OCI-LY3 (cell line): Measurements from ENCODE around the gene C2orf42.
"Not testable (repeated sequence)": the region's sequence is repeated elsewhere in the genome, so short reads cannot be mapped to it uniquely, and the experiment has no call there.

Experiments
- H2AFZ ChIP-seq: fragments of 200-600, 300-600 bp; shearing (Covaris generic); 2 replicates; pipeline ENCODE4 v1.6.0; 2014; ENCODE audit warnings: antibody characterized with exemption, low read depth, low read length
- H3K27ac ChIP-seq: fragments of 200-600, 300-600 bp; sonication (generic); 2 replicates; pipeline ENCODE4 v1.5.1; 2014; ENCODE audit warnings: mild to moderate bottlenecking, low read length, moderate library complexity, mixed read lengths
- H3K27me3 ChIP-seq: fragments of 200-600, 300-600 bp; sonication (generic); 2 replicates; pipeline ENCODE4 v1.6.1; 2014; ENCODE audit warnings: low read depth, low read length, mixed read lengths
- H3K36me3 ChIP-seq: fragments of 200-600, 300-600 bp; sonication (generic); replicated peaks from 2 replicates; pipeline ENCODE3; 2014; ENCODE audit warnings: low read depth, low read length, mixed read lengths
- H3K4me1 ChIP-seq: fragments of 300-600, 200-600 bp; sonication (generic); 2 replicates; pipeline ENCODE4 v1.6.1; 2014; ENCODE audit warnings: low read length, mixed read lengths
- H3K4me2 ChIP-seq: fragments of 200-600, 300-600 bp; sonication (generic); 2 replicates; pipeline ENCODE4 v1.6.1; 2014; ENCODE audit warnings: low read length, mixed read lengths
- H3K4me3 ChIP-seq: fragments of 300-600, 200-600 bp; sonication (generic); 2 replicates; pipeline ENCODE4 v1.5.1; 2014; ENCODE audit warnings: antibody characterized with exemption, mild to moderate bottlenecking, low read length, moderate library complexity
- H3K79me2 ChIP-seq: fragments of 300-600, 200-600 bp; shearing (Covaris generic); 2 replicates; pipeline ENCODE4 v1.6.1; 2014; ENCODE audit warnings: mild to moderate bottlenecking, low read length, mixed read lengths
- H3K9ac ChIP-seq: fragments of 300-600, 200-600 bp; shearing (Covaris generic); 2 replicates; pipeline ENCODE4 v1.6.0; 2014; ENCODE audit warnings: mild to moderate bottlenecking, low read length, moderate library complexity
- H3K9me3 ChIP-seq: fragments of 200-600, 300-600 bp; shearing (Covaris generic); 2 replicates; pipeline ENCODE4 v1.6.1; 2014; ENCODE audit warnings: low read length, mixed read lengths; ENCODE audit not compliant: insufficient read depth
- H4K20me1 ChIP-seq: fragments of 200-600, 300-600 bp; sonication (generic); 2 replicates; pipeline ENCODE4 v1.6.1; 2016; ENCODE audit warnings: low read length, mixed read lengths; ENCODE audit not compliant: insufficient read depth
- CTCF ChIP-seq: fragments of 200-600, 300-600 bp; sonication (generic); IDR thresholded peaks from 2 replicates; pipeline ENCODE4 v1.5.1; 2014; ENCODE audit warnings: antibody characterized with exemption, low read length, low read depth
- EZH2phosphoT487 ChIP-seq: fragments of 200-600 bp; shearing (Covaris generic); IDR thresholded peaks from 2 replicates; pipeline ENCODE4 v1.6.1; 2018; ENCODE audit warnings: antibody characterized with exemption, mixed run types, low read depth

C2orf42 gene

DNA sequence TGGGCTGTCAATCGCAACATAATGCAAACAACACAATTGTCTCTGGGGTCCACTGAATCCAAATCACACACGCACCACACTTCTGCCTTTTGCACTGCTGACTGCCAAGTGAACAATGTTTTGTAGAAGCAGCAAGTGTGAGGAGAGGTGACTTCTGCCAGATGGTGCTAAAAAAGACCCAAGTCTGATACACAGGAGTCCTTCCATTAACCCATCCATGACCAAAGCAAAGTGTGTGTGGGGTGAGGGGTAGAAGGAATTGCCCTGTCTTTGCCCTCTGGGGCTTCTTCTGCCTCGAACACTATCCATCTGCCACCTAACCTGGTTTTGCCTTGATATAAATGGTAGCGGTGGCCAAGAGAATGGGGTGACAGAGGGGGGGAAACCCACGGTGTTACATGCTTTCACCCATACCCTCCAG lies 50.0 kb downstream of the C2orf42 start:
- H3K27me3 ChIP-seq: no peaks in the 10 kb centered on the region
- peak overlapping the region; percentile 83 for H3K27ac ChIP-seq
- no peaks in the 10 kb centered on the region for H4K20me1 ChIP-seq
- H3K4me1 ChIP-seq: peaks cover 33% of the 10 kb centered on the region
- H3K4me3 ChIP-seq: peak overlapping the region; percentile 82
- H3K4me2 ChIP-seq: peak overlapping the region; percentile 81
- TF ChIP-seq EZH2phosphoT487: no peak
- no peak for TF ChIP-seq CTCF
- H3K36me3 ChIP-seq: no peaks in the 10 kb centered on the region
- peaks cover 12% of the 10 kb centered on the region for H3K79me2 ChIP-seq
- peak overlapping the region; percentile 96 for H3K9ac ChIP-seq
- no peak overlapping the region for H2AFZ ChIP-seq
- H3K9me3 ChIP-seq: no peaks in the 10 kb centered on the region

DNA sequence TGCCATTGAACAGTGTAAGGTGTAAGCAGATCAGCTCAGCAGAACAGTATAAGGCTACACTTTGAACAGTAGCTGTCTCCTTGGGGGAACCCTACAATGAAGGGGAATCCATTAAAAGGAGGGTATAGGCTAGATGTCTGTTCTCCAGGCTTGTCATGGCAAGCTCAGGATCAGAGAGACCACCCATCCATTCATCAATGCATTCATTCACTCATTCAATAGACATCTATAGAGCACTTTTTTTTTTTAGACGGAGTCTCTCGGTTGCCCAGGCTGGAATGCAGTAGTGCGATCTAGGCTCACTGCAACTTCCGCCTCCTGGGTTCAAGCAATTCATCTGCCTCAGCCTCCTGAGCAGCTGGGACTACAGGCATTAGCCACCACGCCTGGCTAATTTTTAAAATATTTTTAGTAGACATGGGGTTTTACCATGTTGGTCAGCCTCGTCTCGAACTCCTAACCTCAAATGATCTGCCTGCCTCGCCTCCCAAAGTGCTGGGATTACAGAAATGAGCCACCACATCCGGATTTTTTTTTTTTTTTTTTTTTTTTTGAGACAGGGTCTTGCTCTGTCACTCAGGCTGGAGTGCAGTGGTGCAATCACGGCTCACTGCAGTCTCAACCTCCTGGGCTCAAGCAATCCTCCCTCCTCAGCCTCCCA lies 56.4 kb downstream of the C2orf42 start:
- not testable (repeated sequence) for H3K36me3 ChIP-seq, H4K20me1 ChIP-seq, H3K27me3 ChIP-seq, H3K4me3 ChIP-seq, H3K79me2 ChIP-seq, H3K9me3 ChIP-seq
- peak overlapping the region; percentile 87 for H3K27ac ChIP-seq
- peak overlapping the region; percentile 75; the same call in 1 of the 2 replicates for H3K9ac ChIP-seq
- peak overlapping the region; percentile 86 for H2AFZ ChIP-seq
- peak overlapping the region; percentile 92; the same call in 1 of the 2 replicates for H3K4me2 ChIP-seq
- H3K4me1 ChIP-seq: peaks cover 47% of the 10 kb centered on the region

DNA sequence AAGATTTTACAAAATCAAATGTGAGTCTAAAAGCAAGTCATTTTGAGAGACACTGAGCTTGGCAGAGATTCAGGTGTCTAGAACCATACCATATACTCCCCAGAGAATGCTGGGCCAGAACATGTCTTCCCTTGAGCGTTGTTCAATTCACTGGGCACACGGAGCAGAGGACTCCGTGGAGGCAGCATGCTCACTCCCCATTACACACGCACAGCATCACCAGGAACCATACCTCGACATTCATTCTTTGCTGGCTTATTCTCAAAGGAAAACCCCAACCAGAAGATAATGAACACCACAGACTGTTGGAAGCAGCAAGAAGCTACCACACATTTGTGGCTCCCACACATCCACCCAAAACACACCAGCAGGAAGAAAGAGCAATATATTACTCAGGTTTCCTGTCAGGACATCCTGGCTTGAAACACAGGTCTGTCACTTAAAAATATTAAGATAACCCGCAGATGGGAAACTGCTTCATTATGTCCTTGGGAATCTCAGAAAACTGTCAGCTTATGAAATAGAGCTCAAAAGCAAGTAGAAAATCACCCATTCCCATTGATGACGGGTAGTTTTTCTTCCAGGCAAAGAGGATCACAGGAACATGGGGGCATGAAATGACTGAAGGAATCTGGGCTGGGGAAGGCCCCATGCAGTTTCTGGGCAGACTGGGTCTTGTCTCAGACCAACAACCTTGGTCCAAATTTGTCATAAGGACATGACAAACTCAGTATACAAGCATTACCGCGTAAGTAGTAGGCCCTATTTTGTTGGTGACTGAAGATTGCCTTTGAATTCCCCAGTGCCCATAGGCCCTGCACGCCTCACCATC lies 57.1 kb downstream of the C2orf42 start:
- no peaks in the 10 kb centered on the region for H3K27me3 ChIP-seq
- H3K4me2 ChIP-seq: peak overlapping the region; percentile 92
- H2AFZ ChIP-seq: peak overlapping the region; percentile 86
- peak overlapping the region; percentile 75 for H3K9ac ChIP-seq
- no peaks in the 10 kb centered on the region for H3K79me2 ChIP-seq
- no peak for TF ChIP-seq CTCF
- no peak for TF ChIP-seq EZH2phosphoT487
- H3K4me3 ChIP-seq: peak overlapping the region; percentile 67
- no peaks in the 10 kb centered on the region for H3K9me3 ChIP-seq
- peak overlapping the region; percentile 87 for H3K27ac ChIP-seq
- no peaks in the 10 kb centered on the region for H4K20me1 ChIP-seq
- H3K4me1 ChIP-seq: peaks cover 47% of the 10 kb centered on the region
- no peaks in the 10 kb centered on the region for H3K36me3 ChIP-seq

DNA sequence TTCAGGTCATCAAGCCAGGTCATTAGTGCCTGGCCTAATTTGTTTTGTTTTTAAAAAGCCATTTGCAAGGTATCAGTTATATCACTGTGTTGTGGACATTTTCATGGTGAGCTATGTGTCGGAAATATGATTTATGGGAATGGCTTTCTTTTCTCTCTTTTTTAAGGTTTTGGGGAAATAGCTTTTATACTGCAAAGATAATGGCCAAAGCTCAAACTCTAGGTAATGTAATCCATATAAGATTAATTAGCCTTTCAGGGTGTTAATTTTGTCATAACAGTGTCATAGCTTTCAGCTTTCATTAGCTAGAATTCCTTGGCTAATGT lies 57.7 kb downstream of the C2orf42 start:
- Histone ChIP-seq H3K9ac (peak overlapping the region; percentile 75), H3K36me3 (no peaks in the 10 kb centered on the region), H3K79me2 (no peaks in the 10 kb centered on the region), H3K9me3 (no peaks in the 10 kb centered on the region), H2AFZ (peak overlapping the region; percentile 86), H3K4me3 (peak overlapping the region; percentile 67), H3K4me2 (peak overlapping the region; percentile 92), H3K4me1 (peaks cover 48% of the 10 kb centered on the region), H4K20me1 (no peaks in the 10 kb centered on the region), H3K27ac (peak overlapping the region; percentile 87), H3K27me3 (no peaks in the 10 kb centered on the region)
- TF ChIP-seq EZH2phosphoT487 (no peak), CTCF (no peak)
